Glutamatergic neuron (in vitro differentiated cells): ENCODE results near the gene SS18L1. TPM values are rescaled to one million over a fixed set of nuclear protein-coding genes. Genes with fewer than 3 reads are reported as not detected.

ENCODE experiments used
- DNase-seq: peaks from one replicate; pipeline ENCODE4 v3.0.0; 2022
- H3K27ac Mint-ChIP-seq: one replicate; pipeline ENCODE4 v1.8.0; 2020; ENCODE audit warnings: mild to moderate bottlenecking, mixed read lengths, inconsistent platforms; ENCODE audit not compliant: unreplicated experiment
- H3K27me3 Mint-ChIP-seq: one replicate; pipeline ENCODE4 v1.8.0; 2020; ENCODE audit warnings: mild to moderate bottlenecking, moderate library complexity, mixed read lengths, inconsistent platforms; ENCODE audit not compliant: unreplicated experiment
- H3K36me3 Mint-ChIP-seq: one replicate; pipeline ENCODE4 v1.8.0; 2020; ENCODE audit warnings: mild to moderate bottlenecking, mixed read lengths, inconsistent platforms; ENCODE audit not compliant: unreplicated experiment
- H3K4me1 Mint-ChIP-seq: one replicate; pipeline ENCODE4 v1.8.0; 2020; ENCODE audit warnings: mild to moderate bottlenecking, low read depth, mixed read lengths, inconsistent platforms; ENCODE audit not compliant: unreplicated experiment
- H3K4me3 Mint-ChIP-seq: one replicate; pipeline ENCODE4 v1.8.0; 2020; ENCODE audit warnings: mild to moderate bottlenecking, mixed read lengths, inconsistent platforms; ENCODE audit not compliant: unreplicated experiment
- H3K9me3 Mint-ChIP-seq: one replicate; pipeline ENCODE4 v1.8.0; 2020; ENCODE audit warnings: mild to moderate bottlenecking, moderate library complexity, mixed read lengths, inconsistent platforms; ENCODE audit not compliant: unreplicated experiment
- total RNA-seq: library from RNA; stranded (reverse); fragmentation: NEBNext Ultra II Directional; extraction: Animal tissue kit (Norgen Biotek cat#: 25700); gene quantifications from one replicate; pipeline ENCODE4 v1.2.1, GENCODE V29; 2021; ENCODE audit not compliant: unreplicated experiment
- TF ChIP-seq, protein P1 (sequence below): fragments of 200-600 bp; sonication (generic); IDR thresholded peaks from one replicate; pipeline ENCODE4 v1.5.0; 2021; ENCODE audit not compliant: partially characterized antibody, unreplicated experiment

Gene SS18L1
- total RNA-seq, 1 donor from 2014 or later, result 50.4 TPM

DNA sequence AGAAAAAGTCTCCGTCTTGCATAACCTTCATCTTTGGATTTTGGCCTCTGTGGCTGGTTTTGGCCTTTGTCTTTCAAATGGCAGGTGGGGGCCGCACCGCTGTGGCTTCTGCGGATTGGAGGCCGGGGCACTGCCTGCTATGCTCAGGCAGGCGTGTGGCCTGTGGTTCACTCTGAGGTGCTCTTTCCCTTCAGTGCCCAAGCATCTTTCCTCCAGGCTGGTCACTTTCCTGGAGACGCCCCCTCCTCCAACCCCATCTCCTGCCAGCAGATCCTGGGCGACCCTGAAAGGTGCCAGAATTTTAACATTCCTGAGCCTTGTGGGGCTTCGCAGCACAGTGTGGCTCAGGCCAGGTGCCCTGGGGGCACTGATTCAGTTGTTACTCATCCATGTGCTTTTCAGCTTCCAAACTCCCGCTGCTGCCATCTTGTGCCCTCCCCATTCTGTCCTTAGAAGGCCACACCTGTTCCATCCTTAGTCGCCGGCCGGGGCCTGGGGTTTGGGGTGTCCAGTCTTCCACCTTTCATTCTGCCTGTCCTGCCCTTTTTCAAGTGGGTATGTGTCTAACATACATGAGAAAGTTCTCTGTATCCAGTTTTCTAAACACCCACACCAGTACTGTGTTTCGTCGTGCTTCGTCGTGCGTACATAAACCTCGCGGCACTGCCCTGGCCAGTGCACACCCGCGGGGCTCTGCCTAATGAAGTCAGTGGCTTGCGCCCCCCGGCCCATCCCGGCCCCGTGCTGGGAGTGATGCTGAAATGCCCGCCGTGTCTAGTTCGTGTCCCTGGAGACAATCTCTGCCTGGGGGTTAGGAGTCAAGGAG, 12.1 kb downstream of the SS18L1 start:
- peak overlapping the region; percentile 55 for H3K4me3 Mint-ChIP-seq
- DNase-seq, result no peak
- H3K27me3 Mint-ChIP-seq, result peaks cover 2% of the 10 kb centered on the region
- peak overlapping the region; percentile 22 for H3K27ac Mint-ChIP-seq
- peaks cover 27% of the 10 kb centered on the region for H3K36me3 Mint-ChIP-seq
- H3K4me1 Mint-ChIP-seq, result peaks cover 26% of the 10 kb centered on the region
- H3K9me3 Mint-ChIP-seq, result peaks cover 19% of the 10 kb centered on the region
- TF ChIP-seq, protein P1, sequence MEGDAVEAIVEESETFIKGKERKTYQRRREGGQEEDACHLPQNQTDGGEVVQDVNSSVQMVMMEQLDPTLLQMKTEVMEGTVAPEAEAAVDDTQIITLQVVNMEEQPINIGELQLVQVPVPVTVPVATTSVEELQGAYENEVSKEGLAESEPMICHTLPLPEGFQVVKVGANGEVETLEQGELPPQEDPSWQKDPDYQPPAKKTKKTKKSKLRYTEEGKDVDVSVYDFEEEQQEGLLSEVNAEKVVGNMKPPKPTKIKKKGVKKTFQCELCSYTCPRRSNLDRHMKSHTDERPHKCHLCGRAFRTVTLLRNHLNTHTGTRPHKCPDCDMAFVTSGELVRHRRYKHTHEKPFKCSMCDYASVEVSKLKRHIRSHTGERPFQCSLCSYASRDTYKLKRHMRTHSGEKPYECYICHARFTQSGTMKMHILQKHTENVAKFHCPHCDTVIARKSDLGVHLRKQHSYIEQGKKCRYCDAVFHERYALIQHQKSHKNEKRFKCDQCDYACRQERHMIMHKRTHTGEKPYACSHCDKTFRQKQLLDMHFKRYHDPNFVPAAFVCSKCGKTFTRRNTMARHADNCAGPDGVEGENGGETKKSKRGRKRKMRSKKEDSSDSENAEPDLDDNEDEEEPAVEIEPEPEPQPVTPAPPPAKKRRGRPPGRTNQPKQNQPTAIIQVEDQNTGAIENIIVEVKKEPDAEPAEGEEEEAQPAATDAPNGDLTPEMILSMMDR, result no peak

DNA sequence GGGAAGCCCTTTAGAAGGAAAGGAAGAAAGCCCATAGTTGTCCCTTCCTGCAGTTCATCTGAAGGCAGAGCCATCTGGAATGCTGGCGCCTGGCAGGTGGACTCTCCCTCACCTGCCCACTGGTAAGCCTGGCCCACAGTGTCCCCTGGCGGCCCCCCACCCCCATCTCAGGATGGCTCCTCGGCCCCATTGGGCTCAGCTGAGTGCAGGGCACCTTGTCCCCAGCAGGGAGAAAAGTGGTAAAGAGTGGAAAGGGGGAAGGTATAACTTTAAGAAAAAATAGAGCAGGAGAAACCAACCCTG, 12.6 kb downstream of the SS18L1 start:
- Mint-ChIP-seq H3K27me3 (peaks cover 2% of the 10 kb centered on the region), H3K9me3 (peaks cover 18% of the 10 kb centered on the region), H3K4me1 (peaks cover 26% of the 10 kb centered on the region), H3K4me3 (peak overlapping the region; percentile 55), H3K27ac (peak overlapping the region; percentile 72), H3K36me3 (peaks cover 27% of the 10 kb centered on the region)
- no peak for DNase-seq
- TF ChIP-seq, protein P1, result no peak

DNA sequence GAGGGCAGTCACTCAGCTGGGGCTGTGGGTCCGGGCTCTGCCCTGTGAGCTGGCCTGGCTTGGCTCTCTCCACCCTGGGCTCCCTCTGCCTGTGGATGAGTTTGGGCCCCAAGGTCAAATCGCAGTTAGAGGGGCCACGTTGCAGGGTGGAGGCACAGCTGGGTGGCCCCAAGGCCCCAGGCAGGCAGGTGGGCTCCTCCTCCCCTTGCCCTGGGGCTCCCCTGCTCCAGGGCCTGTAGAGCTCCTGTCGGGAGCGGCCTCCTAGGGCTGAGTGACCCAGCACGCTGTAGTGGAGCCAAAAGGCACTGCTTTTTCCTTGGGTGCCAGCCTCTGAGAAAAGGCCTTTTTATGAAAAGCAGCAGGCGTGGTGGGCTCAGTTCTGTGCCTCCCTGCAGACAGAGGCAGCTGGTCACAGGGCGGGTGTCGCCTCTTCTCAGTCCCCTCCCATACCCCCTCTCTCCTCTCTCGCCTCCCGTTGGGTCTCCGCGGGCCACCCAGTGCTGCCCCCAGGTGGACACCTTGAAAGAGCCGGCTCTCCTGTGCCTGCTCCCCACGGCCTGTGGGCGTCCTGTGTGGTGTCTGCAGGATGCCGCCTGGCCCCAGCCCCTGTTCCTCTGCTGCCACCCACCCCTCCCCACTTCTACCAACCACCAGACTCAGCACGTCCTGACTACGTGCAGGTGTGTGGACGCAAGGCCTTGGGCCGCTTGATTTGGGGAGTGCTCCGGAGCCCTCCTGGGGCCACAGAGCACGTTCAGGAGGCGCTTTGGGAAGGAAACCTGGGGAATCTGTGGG, 13.2 kb downstream of the SS18L1 start:
- TF ChIP-seq, protein P1, result peak; percentile 72
- Mint-ChIP-seq H3K4me1 (peaks cover 26% of the 10 kb centered on the region), H3K9me3 (peaks cover 18% of the 10 kb centered on the region), H3K27me3 (peaks cover 3% of the 10 kb centered on the region), H3K4me3 (no peak overlapping the region), H3K27ac (peak overlapping the region; percentile 72), H3K36me3 (peaks cover 27% of the 10 kb centered on the region)
- DNase-seq, result peak; percentile 90

DNA sequence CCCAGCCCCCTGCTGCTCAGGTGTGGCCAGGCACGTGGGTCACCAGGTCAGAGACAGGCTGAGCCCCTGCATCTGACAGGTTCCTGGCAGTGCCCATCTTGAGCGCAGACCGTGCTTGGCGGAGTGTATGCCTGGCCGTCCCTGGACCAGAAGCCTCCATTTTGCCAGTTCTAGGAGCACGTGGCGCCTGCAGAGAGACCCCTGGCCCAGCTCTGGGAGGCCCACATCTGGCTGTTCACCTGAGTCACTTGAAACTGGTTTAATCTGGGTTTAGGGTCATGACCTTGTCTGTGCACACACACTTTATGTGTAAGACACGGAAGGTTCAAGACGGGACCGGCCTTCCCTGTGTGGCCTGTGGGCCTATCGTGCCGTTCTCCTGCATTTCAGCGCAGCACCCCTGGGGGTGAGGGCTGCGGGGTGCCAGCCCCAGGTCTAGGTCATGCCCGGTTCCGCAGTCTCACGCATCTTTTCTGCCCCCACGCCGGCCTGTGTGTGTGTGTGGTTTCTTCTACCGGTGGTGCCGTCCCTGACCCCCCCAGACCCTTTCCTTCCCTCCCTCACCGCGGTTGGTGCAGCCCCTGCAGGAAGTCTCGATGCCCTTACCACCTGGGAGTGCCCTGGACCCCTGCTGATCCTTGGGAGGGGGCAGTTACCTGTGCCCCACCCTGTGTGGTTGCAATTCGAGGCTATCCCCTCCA, 14.0 kb downstream of the SS18L1 start:
- H3K27me3 Mint-ChIP-seq, result peaks cover 4% of the 10 kb centered on the region
- TF ChIP-seq, protein P1, result no peak
- DNase-seq, result no peak
- H3K4me3 Mint-ChIP-seq, result no peak overlapping the region
- H3K9me3 Mint-ChIP-seq, result peaks cover 18% of the 10 kb centered on the region
- peaks cover 23% of the 10 kb centered on the region for H3K36me3 Mint-ChIP-seq
- no peak overlapping the region for H3K27ac Mint-ChIP-seq
- peaks cover 26% of the 10 kb centered on the region for H3K4me1 Mint-ChIP-seq
